Gastrocnemius medialis (tissue), 4 donors: ENCODE measurements around the gene HOXC11. TPM values are rescaled to one million over a fixed set of nuclear protein-coding genes. Genes with fewer than 3 reads are reported as not detected.

Experiments
- ATAC-seq, 2 donors: fragments of 150-250 bp; one replicate each; pipeline ENCODE4 v1.9.1; 2016
- DNase-seq, 2 donors: peaks; one replicate each; pipeline ENCODE4 v3.0.0-alpha.2; 2019
- H3K27ac ChIP-seq, 4 donors: fragments of 200-600 bp; sonication (generic); 1 replicate in 1 of 4; 2 replicates in 3 of 4; pipeline ENCODE4 v1.5.1; 2016 to 2018; ENCODE audit warnings: mild to moderate bottlenecking in 2 of 4, moderate library complexity in 1 of 4
- H3K27me3 ChIP-seq, 3 donors: fragments of 200-600 bp; sonication (generic) in 2 of 3; 1 replicate in 1 of 3; 2 replicates in 2 of 3; pipeline versions ENCODE4 v1.5.1 to v1.6.0; 2016 to 2019; ENCODE audit warnings: mild to moderate bottlenecking in 1 of 3, moderate library complexity in 1 of 3
- H3K36me3 ChIP-seq, 2 donors: fragments of 200-600 bp; sonication (generic) in 1 of 2; one replicate each; pipeline ENCODE4 v1.5.1; 2017 to 2018
- H3K4me1 ChIP-seq, 2 donors: fragments of 200-600 bp; sonication (generic) in 1 of 2; one replicate each; pipeline ENCODE4 v1.5.1; 2016 to 2017; ENCODE audit warnings: mild to moderate bottlenecking in 2 of 2
- H3K4me3 ChIP-seq, 4 donors: fragments of 200-600 bp; sonication (generic) in 3 of 4; 1 replicate in 1 of 4; 2 replicates in 3 of 4; pipeline ENCODE4 v1.5.1; 2016 to 2019; ENCODE audit warnings: mild to moderate bottlenecking in 2 of 4
- H3K9me3 ChIP-seq, 3 donors: fragments of 200-600 bp; sonication (generic) in 2 of 3; 1 replicate in 1 of 3; 2 replicates in 2 of 3; pipeline ENCODE4 v1.5.1; 2016 to 2019
- POLR2A ChIP-seq, 2 donors: fragments of 450-650 bp; IDR thresholded peaks; one replicate each; pipeline ENCODE4 v1.6.1; 2017; ENCODE audit warnings: antibody characterized with exemption in 2 of 2, mild to moderate bottlenecking in 2 of 2, moderate library complexity in 2 of 2
- in situ Hi-C, 4 donors: fragments of 200-750 bp; cut with MboI; loops; one replicate each; pipeline versions ENCODE4 v1.15.0 to v1.8.0; 2017; ENCODE audit warnings: low sequenced_read_pairs in 4 of 4
- intact Hi-C: fragments of 100-400 bp; cut with DNase I; formaldehyde crosslinking; loops from one replicate; pipeline ENCODE4 v1.15.1; 2023; ENCODE audit warnings: low total_unique reads
- total RNA-seq, 4 donors: library from RNA; depleted of rRNA; stranded (reverse); fragments of >200 nt; gene quantifications; one replicate each; pipeline versions ENCODE4 v1.1.0 to v1.2.3, GENCODE V29; 2016
- TF ChIP-seq, protein P1 (sequence below), 5 experiments: fragments of 450-650 bp in 3 of 5; fragments of 200-600 bp in 2 of 5; sonication (generic) in 2 of 5; IDR thresholded peaks in 4 of 5; conservative IDR thresholded peaks in 1 of 5; 1 replicate in 4 of 5; 2 replicates in 1 of 5; pipeline ENCODE4 v1.5.1; 2016 to 2019; ENCODE audit warnings: antibody characterized with exemption in 5 of 5, mild to moderate bottlenecking in 3 of 5, moderate library complexity in 3 of 5

HOXC11 gene
- total RNA-seq, 4 donors from 2014 or later, result 0.24 to 1.1 (median 0.44) TPM

DNA sequence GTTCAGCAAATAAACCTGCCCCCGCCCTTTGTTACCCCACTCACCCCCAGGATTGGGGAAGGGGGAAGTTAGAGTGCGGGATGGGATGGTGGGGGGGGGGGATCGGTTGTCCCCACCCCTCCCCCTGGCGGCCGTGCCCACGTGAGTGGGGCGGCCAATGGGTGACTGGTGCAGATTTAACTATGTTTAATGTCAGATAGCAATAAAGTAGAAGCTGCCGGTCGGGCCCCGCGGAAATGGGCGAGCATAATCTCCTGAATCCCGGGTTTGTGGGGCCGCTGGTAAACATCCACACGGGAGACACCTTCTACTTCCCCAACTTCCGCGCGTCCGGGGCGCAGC is 18.3 kb upstream of the HOXC11 start, which contains the start of gene HOXC12:
TSS of gene HOXC12 (plus strand) at position 210 of the 342 bp plus-strand sequence. CDS start at position 237, 27 bp downstream.
- Histone ChIP-seq H3K36me3 (no peaks in the 10 kb centered on the region), H3K27me3 (peaks cover 92 to 100% (median 93%) of the 10 kb centered on the region in 3 donors), H3K9me3 (no peaks in the 10 kb centered on the region), H3K4me3 (peak within 1 kb of the TSS in 3 of 4 donors; percentile 10 to 34 (median 17)), H3K27ac (no peak within 1 kb of the TSS), H3K4me1 (no peaks in the 10 kb centered on the region)
- in situ Hi-C loops, result no loop called here
- ATAC-seq (no peak), DNase-seq (no peak)
- intact Hi-C loops, result no loop called here
- TF ChIP-seq, protein P1, sequence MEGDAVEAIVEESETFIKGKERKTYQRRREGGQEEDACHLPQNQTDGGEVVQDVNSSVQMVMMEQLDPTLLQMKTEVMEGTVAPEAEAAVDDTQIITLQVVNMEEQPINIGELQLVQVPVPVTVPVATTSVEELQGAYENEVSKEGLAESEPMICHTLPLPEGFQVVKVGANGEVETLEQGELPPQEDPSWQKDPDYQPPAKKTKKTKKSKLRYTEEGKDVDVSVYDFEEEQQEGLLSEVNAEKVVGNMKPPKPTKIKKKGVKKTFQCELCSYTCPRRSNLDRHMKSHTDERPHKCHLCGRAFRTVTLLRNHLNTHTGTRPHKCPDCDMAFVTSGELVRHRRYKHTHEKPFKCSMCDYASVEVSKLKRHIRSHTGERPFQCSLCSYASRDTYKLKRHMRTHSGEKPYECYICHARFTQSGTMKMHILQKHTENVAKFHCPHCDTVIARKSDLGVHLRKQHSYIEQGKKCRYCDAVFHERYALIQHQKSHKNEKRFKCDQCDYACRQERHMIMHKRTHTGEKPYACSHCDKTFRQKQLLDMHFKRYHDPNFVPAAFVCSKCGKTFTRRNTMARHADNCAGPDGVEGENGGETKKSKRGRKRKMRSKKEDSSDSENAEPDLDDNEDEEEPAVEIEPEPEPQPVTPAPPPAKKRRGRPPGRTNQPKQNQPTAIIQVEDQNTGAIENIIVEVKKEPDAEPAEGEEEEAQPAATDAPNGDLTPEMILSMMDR (IDR thresholded peaks at IDR 0.05 in 4 of 5, conservative IDR thresholded peaks at IDR 0.05 in 1 of 5), result no peak
- TF ChIP-seq POLR2A (IDR thresholded peaks at IDR 0.05), result no peak

DNA sequence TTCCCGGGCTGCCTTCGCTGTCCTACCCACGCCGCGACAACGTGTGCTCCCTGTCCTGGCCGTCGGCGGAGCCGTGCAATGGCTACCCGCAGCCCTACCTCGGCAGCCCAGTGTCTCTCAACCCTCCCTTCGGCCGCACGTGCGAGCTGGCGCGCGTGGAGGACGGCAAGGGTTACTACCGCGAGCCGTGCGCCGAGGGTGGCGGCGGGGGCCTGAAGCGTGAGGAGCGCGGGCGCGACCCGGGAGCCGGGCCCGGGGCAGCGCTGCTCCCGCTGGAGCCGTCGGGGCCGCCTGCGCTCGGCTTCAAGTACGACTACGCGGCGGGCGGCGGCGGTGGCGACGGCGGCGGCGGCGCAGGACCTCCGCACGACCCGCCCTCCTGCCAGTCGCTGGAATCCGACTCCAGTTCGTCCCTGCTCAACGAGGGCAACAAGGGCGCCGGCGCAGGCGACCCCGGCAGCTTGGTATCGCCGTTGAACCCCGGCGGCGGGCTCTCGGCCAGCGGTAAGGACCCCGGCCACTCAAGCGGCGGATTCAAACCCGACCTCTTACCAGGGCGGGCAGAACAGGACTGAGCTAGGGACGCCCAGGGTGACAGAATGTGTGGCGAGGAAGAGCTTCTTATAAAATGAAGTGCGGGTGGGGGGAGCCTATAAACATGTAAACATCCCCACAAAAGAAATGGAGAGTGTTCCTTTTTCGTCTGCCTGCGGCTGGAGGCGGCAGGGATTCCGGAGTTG is 17.7 kb upstream of the HOXC11 start:
- DNase-seq (no peak), ATAC-seq (no peak)
- Histone ChIP-seq H3K27ac (no peak overlapping the region), H3K27me3 (peaks cover 92 to 100% (median 94%) of the 10 kb centered on the region in 3 donors), H3K9me3 (no peaks in the 10 kb centered on the region), H3K4me1 (no peaks in the 10 kb centered on the region), H3K36me3 (no peaks in the 10 kb centered on the region), H3K4me3 (peak overlapping the region in 3 of 4 donors; percentile 10 to 34 (median 17))
- no peak for TF ChIP-seq POLR2A (IDR thresholded peaks at IDR 0.05)
- TF ChIP-seq, protein P1 (IDR thresholded peaks at IDR 0.05 in 4 of 5, conservative IDR thresholded peaks at IDR 0.05 in 1 of 5), result no peak
- intact Hi-C loops (no loop called here), in situ Hi-C loops (no loop called here)

DNA sequence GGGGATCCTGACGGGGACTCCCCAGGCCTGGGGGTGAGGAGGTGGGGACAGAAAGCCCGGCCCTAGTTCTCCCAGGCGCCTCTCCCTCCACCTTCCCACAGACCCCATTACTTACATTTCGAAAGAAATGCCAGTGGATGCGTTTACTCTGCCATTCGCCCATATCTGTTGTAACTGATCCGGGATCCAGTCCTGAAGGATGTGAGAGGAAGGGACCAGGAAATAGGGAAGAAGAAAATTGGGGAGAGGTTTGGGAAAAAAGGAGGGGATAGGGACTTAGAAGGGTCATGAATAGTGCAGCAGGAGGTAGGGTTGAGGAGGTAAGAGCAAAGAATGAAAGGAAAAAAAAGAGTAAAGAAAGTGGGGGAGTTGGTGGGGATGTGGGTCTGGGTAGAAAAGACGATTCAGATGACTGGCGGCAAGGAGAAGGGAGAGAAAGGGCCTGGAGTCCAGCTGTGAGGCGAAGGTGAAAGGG is 17.1 kb upstream of the HOXC11 start:
- no peak for TF ChIP-seq POLR2A (IDR thresholded peaks at IDR 0.05)
- TF ChIP-seq, protein P1 (IDR thresholded peaks at IDR 0.05 in 4 of 5, conservative IDR thresholded peaks at IDR 0.05 in 1 of 5), result no peak
- H3K4me1 ChIP-seq, result no peaks in the 10 kb centered on the region
- intact Hi-C loops, result no loop called here
- peaks cover 92 to 100% (median 94%) of the 10 kb centered on the region in 3 donors for H3K27me3 ChIP-seq
- in situ Hi-C loops, result no loop called here
- no peaks in the 10 kb centered on the region for H3K9me3 ChIP-seq
- DNase-seq (no peak), ATAC-seq (no peak)
- H3K4me3 ChIP-seq, result no peak overlapping the region
- no peak overlapping the region for H3K27ac ChIP-seq
- no peaks in the 10 kb centered on the region for H3K36me3 ChIP-seq

DNA sequence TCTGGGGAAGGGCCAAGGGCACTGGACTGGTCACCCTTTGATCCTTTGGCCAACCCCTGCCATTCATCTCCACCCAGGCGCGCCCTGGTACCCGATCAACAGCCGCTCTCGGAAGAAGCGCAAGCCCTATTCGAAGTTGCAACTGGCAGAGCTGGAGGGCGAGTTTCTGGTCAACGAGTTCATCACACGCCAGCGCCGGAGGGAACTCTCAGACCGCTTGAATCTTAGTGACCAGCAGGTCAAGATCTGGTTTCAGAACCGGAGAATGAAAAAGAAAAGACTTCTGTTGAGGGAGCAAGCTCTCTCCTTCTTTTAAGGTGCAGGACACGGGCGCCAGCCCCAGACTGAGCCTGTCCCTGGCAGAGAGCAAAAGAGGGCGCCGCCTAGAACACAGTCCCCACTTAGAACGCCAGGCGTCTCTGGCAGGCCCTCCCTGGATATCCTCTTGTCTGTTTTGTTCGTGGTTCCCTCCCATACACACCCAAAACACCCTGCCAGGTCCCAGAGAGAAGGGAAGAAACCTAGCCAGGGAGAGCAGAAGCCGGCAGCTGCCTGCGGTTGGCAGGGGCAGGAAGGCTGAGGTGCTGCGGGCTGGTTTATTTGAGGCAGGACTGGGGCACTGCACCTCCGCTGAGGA is 16.6 kb upstream of the HOXC11 start:
- Histone ChIP-seq H3K4me1 (no peaks in the 10 kb centered on the region), H3K36me3 (no peaks in the 10 kb centered on the region), H3K27me3 (peaks cover 92 to 100% (median 92%) of the 10 kb centered on the region in 3 donors), H3K4me3 (no peak overlapping the region), H3K9me3 (no peaks in the 10 kb centered on the region), H3K27ac (no peak overlapping the region)
- TF ChIP-seq POLR2A (IDR thresholded peaks at IDR 0.05), result no peak
- TF ChIP-seq, protein P1 (IDR thresholded peaks at IDR 0.05 in 4 of 5, conservative IDR thresholded peaks at IDR 0.05 in 1 of 5), result no peak
- intact Hi-C loops, result no loop called here
- DNase-seq, result no peak
- in situ Hi-C loops, result no loop called here
- ATAC-seq, result no peak
